HCT116 (cell line): ENCODE data around the gene CCDC57. TPM values are rescaled to one million over a fixed set of nuclear protein-coding genes. Genes with fewer than 3 reads are reported as not detected.

Experiments
- ATAC-seq: fragments of 200-7000 bp; cut with Tn5 transposase; 2 replicates; pipeline ENCODE4 v1.9.1; 2020; ENCODE audit warnings: mild to moderate bottlenecking, moderate library complexity
- BruUV-seq: library from RNA; stranded (reverse); fragments of 400-500 nt; replicated peaks from 2 replicates; lab custom pipeline; 2021; lab: Mats Ljungman, UMichigan
- CTCF ChIA-PET: fragments of 300-600 bp; sonication (Branson Sonifier 250); formaldehyde crosslinking; loops from one replicate; lab custom pipeline; 2021; ENCODE audit warnings: antibody characterized with exemption; lab: Charles Lee
- POLR2A ChIA-PET: fragments of 300-600, 350-600 bp; sonication (Branson Sonifier 250); formaldehyde crosslinking; loops from one replicate; lab custom pipeline; 2021; ENCODE audit warnings: antibody characterized with exemption; lab: Charles Lee
- RAD21 ChIA-PET, 2 experiments: fragments of 300-600 bp; sonication (Branson Sonifier 250); formaldehyde crosslinking; loops; one replicate each; lab custom pipeline; 2023; ENCODE audit warnings: low total read pairs in 2 of 2; ENCODE audit not compliant: uncharacterized antibody in 2 of 2, unreplicated experiment in 2 of 2, low non-redundant PET in 1 of 2; lab: Charles Lee
- DNase-seq: peaks from one replicate; pipeline ENCODE4 v3.0.0-alpha.2; 2010; ENCODE audit warnings: low read depth, low spot score
- H2AFZ ChIP-seq: fragments of 200-600 bp; shearing (Covaris generic), sonication (generic); 2 replicates; pipeline ENCODE4 v1.6.1; 2017; ENCODE audit warnings: low read depth, mixed run types, mixed read lengths, antibody characterized with exemption, low read length; ENCODE audit not compliant: poor library complexity, severe bottlenecking
- H3K27ac ChIP-seq: 2 replicates; pipeline ENCODE4 v1.5.1; 2012; ENCODE audit warnings: low read depth, low read length
- H3K27me3 ChIP-seq: fragments of 200-600 bp; sonication (generic); 2 replicates; pipeline ENCODE4 v1.6.1; 2016; ENCODE audit warnings: mixed run types, low read length, mixed read lengths; ENCODE audit not compliant: insufficient read depth
- H3K36me3 ChIP-seq, 2 experiments: fragments of 200-500 bp in 1 of 2; fragments of 200-600 bp in 1 of 2; sonication (Bioruptor generic) in 1 of 2; sonication (generic) in 1 of 2; 2 replicates each; pipeline versions ENCODE4 v1.5.1 to v1.6.1; 2014 to 2016; ENCODE audit warnings: low read length in 2 of 2, inconsistent platforms in 1 of 2, mixed read lengths in 1 of 2, mixed run types in 1 of 2; ENCODE audit not compliant: insufficient read depth in 2 of 2, control insufficient read depth in 1 of 2
- H3K4me1 ChIP-seq, 2 experiments: fragments of 200-600 bp in 1 of 2; sonication (generic) in 1 of 2; 2 replicates each; pipeline versions ENCODE4 v1.5.1 to v1.6.1; 2012 to 2017; ENCODE audit warnings: low read length in 2 of 2, inconsistent platforms in 1 of 2, mild to moderate bottlenecking in 1 of 2, mixed read lengths in 1 of 2, mixed run types in 1 of 2, moderate library complexity in 1 of 2; ENCODE audit not compliant: insufficient read depth in 2 of 2, control insufficient read depth in 1 of 2
- H3K4me2 ChIP-seq: fragments of 200-600 bp; sonication (generic); 2 replicates; pipeline ENCODE4 v1.6.1; 2017; ENCODE audit warnings: mixed run types, low read length, mixed read lengths
- H3K4me3 ChIP-seq, 2 experiments: fragments of 200-600 bp in 1 of 2; sonication (generic) in 1 of 2; replicated peaks in 1 of 2; 2 replicates each; pipeline ENCODE4 v1.5.1; 2011 to 2016; ENCODE audit warnings: low read length in 2 of 2, control low read depth in 1 of 2, low read depth in 1 of 2, mild to moderate bottlenecking in 1 of 2, mixed read lengths in 1 of 2, mixed run types in 1 of 2
- H3K79me2 ChIP-seq: fragments of 200-600 bp; sonication (generic); 2 replicates; pipeline ENCODE4 v1.6.1; 2017; ENCODE audit warnings: mild to moderate bottlenecking, mixed run types, low read length, moderate library complexity, mixed read lengths; ENCODE audit not compliant: insufficient read depth
- H3K9ac ChIP-seq: fragments of 200-600 bp; sonication (generic); 2 replicates; pipeline ENCODE4 v1.6.1; 2016; ENCODE audit warnings: low read length, mixed read lengths
- H3K9me2 ChIP-seq: fragments of 200-600 bp; sonication (generic), shearing (Covaris generic); 2 replicates; pipeline ENCODE4 v1.6.1; 2017; ENCODE audit warnings: mixed run types, mild to moderate bottlenecking, moderate library complexity; ENCODE audit not compliant: insufficient read depth
- H3K9me3 ChIP-seq, 2 experiments: fragments of 200-500 bp in 1 of 2; fragments of 200-600 bp in 1 of 2; sonication (Bioruptor generic) in 1 of 2; sonication (generic) in 1 of 2; 2 replicates each; pipeline ENCODE4 v1.6.1; 2014 to 2017; ENCODE audit warnings: low read length in 2 of 2, mixed read lengths in 2 of 2, inconsistent platforms in 1 of 2, low read depth in 1 of 2, mild to moderate bottlenecking in 1 of 2, mixed run types in 1 of 2, moderate library complexity in 1 of 2; ENCODE audit not compliant: control insufficient read depth in 1 of 2, insufficient read depth in 1 of 2
- H4K20me1 ChIP-seq: fragments of 200-600 bp; sonication (generic), shearing (Covaris generic); 2 replicates; pipeline ENCODE4 v1.6.1; 2017; ENCODE audit warnings: mixed run types, mild to moderate bottlenecking, moderate library complexity; ENCODE audit not compliant: insufficient read depth
- CBX3 ChIP-seq: IDR thresholded peaks from 2 replicates; pipeline ENCODE4 v1.6.1; 2012; ENCODE audit warnings: low read depth
- EGR1 ChIP-seq: IDR thresholded peaks from 2 replicates; pipeline ENCODE4 v1.6.1; 2012; ENCODE audit warnings: low read depth
- ELF1 ChIP-seq: IDR thresholded peaks from 2 replicates; pipeline ENCODE4 v1.6.1; 2012; ENCODE audit warnings: low read depth, borderline replicate concordance
- EZH2 ChIP-seq: fragments of 200-600 bp; sonication (generic); IDR thresholded peaks from 2 replicates; pipeline ENCODE4 v1.6.1; 2017; ENCODE audit warnings: antibody characterized with exemption, mixed run types
- JUND ChIP-seq: IDR thresholded peaks from 2 replicates; pipeline ENCODE4 v1.6.1; 2012
- POLR2AphosphoS5 ChIP-seq: IDR thresholded peaks from 2 replicates; pipeline ENCODE4 v1.6.1; 2011; ENCODE audit warnings: mild to moderate bottlenecking, low read depth, low read length, moderate library complexity
- SRF ChIP-seq: IDR thresholded peaks from 2 replicates; pipeline ENCODE4 v1.6.1; 2012; ENCODE audit warnings: low read depth
- TCF7L2 ChIP-seq: IDR thresholded peaks from 2 replicates; pipeline ENCODE4 v1.7.0; 2011; ENCODE audit warnings: borderline replicate concordance, inconsistent platforms; ENCODE audit not compliant: insufficient read depth, insufficient read length; ENCODE audit errors: extremely low read depth
- YY1 ChIP-seq: IDR thresholded peaks from 2 replicates; pipeline ENCODE4 v1.6.1; 2011; ENCODE audit warnings: low read length, low read depth, moderate library complexity, mild to moderate bottlenecking; ENCODE audit not compliant: insufficient replicate concordance; ENCODE audit errors: extremely low read depth
- ZFX ChIP-seq: fragments of 450-650 bp; IDR thresholded peaks from 2 replicates; pipeline ENCODE4 v1.6.1; 2017
- ZNF274 ChIP-seq: fragments of 200-500 bp; sonication (Bioruptor generic); IDR thresholded peaks from 2 replicates; pipeline ENCODE4 v1.6.1; 2014; ENCODE audit warnings: mild to moderate bottlenecking, low read depth, low read length, inconsistent platforms
- intact Hi-C: fragments of 100-400 bp; cut with micrococcal nuclease; formaldehyde crosslinking; loops from 2 replicates; pipeline ENCODE4 v1.10.0; 2022
- total RNA-seq: library from RNA; stranded (reverse); gene quantifications from one replicate; pipeline ENCODE4 v1.2.1, GENCODE V29; 2021; ENCODE audit not compliant: unreplicated experiment

Gene CCDC57
- total RNA-seq, 1 experiment from 2014 or later = 143 TPM

DNA sequence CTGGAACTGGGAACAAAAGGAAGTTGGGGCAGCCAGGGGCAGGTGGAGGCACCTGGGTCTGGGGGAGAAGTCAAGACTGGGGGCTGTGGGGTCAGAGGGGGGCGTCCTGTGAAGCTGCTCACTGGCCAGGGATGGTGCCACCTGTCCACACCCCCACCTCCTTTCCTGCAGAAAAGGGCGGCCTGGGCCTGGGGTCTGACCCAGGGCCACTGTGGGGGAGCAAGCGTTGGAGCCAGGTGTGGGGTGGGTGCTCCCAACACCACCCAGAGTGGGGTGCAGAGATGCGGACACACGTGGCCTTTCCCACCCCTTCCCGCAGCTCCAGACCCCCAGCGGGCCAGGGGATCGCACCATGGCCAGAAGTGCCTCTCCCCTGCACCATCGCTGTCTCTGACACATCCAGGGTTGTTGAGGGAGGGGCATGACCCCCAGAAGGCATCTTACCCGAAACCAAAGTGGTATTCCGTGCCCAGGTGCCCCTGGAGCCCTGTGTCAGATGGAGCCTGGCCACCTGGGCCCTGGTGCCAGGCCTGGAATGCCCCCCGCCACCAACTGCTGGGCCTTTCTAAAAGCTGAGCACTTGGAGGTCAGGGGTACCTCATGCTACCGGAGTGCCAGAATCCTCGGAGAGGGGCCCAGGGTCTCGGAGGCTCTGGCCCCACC lies 13.6 kb upstream of the CCDC57 start:
- Histone ChIP-seq H3K4me2 (no peak overlapping the region), H3K9me3 (peaks cover 0 to 3% of the 10 kb centered on the region in 2 experiments; a peak in 1 of 4 replicates), H3K4me3 (no peak overlapping the region), H3K36me3 (peaks cover 0 to 13% of the 10 kb centered on the region in 2 experiments; a peak in 2 of 4 replicates), H3K27ac (no peak overlapping the region; the same call in 1 of the 2 replicates), H3K27me3 (no peaks in the 10 kb centered on the region), H3K79me2 (peaks cover 28% of the 10 kb centered on the region), H3K9ac (no peak overlapping the region), H4K20me1 (peaks cover 3% of the 10 kb centered on the region; the same call in 1 of the 2 replicates), H3K9me2 (no peaks in the 10 kb centered on the region), H2AFZ (no peak overlapping the region), H3K4me1 (peaks cover 17 to 51% of the 10 kb centered on the region in 2 experiments)
- no peak for DNase-seq
- no peak for ATAC-seq
- RAD21 ChIA-PET = no interaction called here
- no TSS peak for BruUV-seq
- intact Hi-C loops = no loop called here
- TF ChIP-seq ZFX = no peak
- no peak for TF ChIP-seq SRF
- no peak for TF ChIP-seq POLR2AphosphoS5
- no peak for TF ChIP-seq ZNF274
- no peak for TF ChIP-seq EGR1
- TF ChIP-seq YY1 = no peak
- no peak for TF ChIP-seq JUND
- no peak for TF ChIP-seq EZH2
- no peak for TF ChIP-seq TCF7L2
- TF ChIP-seq ELF1 = no peak
- no peak for TF ChIP-seq CBX3
- CTCF ChIA-PET = no interaction called here
- POLR2A ChIA-PET = interaction anchor here (0.8 to 1.2 kb wide), 2 partner anchors 8 to 12 kb away, joined by 3 read pairs; no protein-coding TSS in a partner anchor
